Spleen (tissue), 11 donors: ENCODE data around the gene GABRR2. TPM values are rescaled to one million over a fixed set of nuclear protein-coding genes. Genes with fewer than 3 reads are reported as not detected.
"Not testable (repeated sequence)": the region's sequence is repeated elsewhere in the genome, so short reads cannot be mapped to it uniquely, and the experiment has no call there.

Source experiments
- DNase-seq: peaks from one replicate; pipeline ENCODE4 v3.0.0-alpha.2; 2020
- H3K27ac ChIP-seq, 8 donors: fragments of 200-600 bp; sonication (generic) in 7 of 8; 1 replicate in 4 of 8; 2 replicates in 4 of 8; pipeline versions ENCODE4 v1.5.0 to v1.8.0; 2016 to 2021; ENCODE audit warnings: inconsistent platforms in 4 of 8, mild to moderate bottlenecking in 4 of 8, moderate library complexity in 1 of 8
- H3K27me3 ChIP-seq, 7 donors: fragments of 200-600 bp; sonication (generic) in 6 of 7; replicated peaks in 1 of 7; 1 replicate in 4 of 7; 2 replicates in 3 of 7; pipeline versions ENCODE4 v1.5.0 to v1.8.0; 2016 to 2021; ENCODE audit warnings: inconsistent platforms in 3 of 7, mild to moderate bottlenecking in 1 of 7
- H3K36me3 ChIP-seq, 6 donors: fragments of 200-600 bp; sonication (generic) in 5 of 6; 1 replicate in 4 of 6; 2 replicates in 2 of 6; pipeline versions ENCODE4 v1.5.0 to v1.8.0; 2016 to 2021; ENCODE audit warnings: inconsistent platforms in 2 of 6
- H3K4me1 ChIP-seq, 6 donors: fragments of 200-600 bp; sonication (generic) in 5 of 6; 1 replicate in 3 of 6; 2 replicates in 3 of 6; pipeline versions ENCODE4 v1.5.0 to v1.8.0; 2016 to 2021; ENCODE audit warnings: inconsistent platforms in 3 of 6
- H3K4me3 ChIP-seq, 8 donors: fragments of 200-600 bp; sonication (generic) in 7 of 8; 1 replicate in 4 of 8; 2 replicates in 4 of 8; pipeline versions ENCODE4 v1.5.0 to v1.8.0; 2016 to 2021; ENCODE audit warnings: inconsistent platforms in 4 of 8, mild to moderate bottlenecking in 4 of 8, moderate library complexity in 2 of 8
- H3K9me3 ChIP-seq, 8 donors: fragments of 200-600 bp; sonication (generic) in 7 of 8; 1 replicate in 4 of 8; 2 replicates in 4 of 8; pipeline versions ENCODE4 v1.5.0 to v1.8.0; 2016 to 2021; ENCODE audit warnings: inconsistent platforms in 4 of 8
- CTCF ChIP-seq, 11 experiments: fragments of 200-600 bp in 7 of 11; fragments of 450-650 bp in 4 of 11; sonication (generic) in 4 of 11; IDR thresholded peaks in 8 of 11; conservative IDR thresholded peaks in 3 of 11; 1 replicate in 7 of 11; 2 replicates in 4 of 11; pipeline versions ENCODE4 v1.4.0 to v1.8.0; 2016 to 2021; ENCODE audit warnings: antibody characterized with exemption in 11 of 11, inconsistent platforms in 4 of 11, mild to moderate bottlenecking in 1 of 11
- POLR2A ChIP-seq, 3 donors: fragments of 450-650 bp; IDR thresholded peaks; one replicate each; pipeline ENCODE4 v1.5.1; 2017; ENCODE audit warnings: antibody characterized with exemption in 3 of 3, mild to moderate bottlenecking in 1 of 3
- POLR2AphosphoS5 ChIP-seq, 3 donors: sonication (generic); formaldehyde crosslinking; IDR thresholded peaks; one replicate each; pipeline ENCODE4 v1.5.1; 2017; ENCODE audit warnings: antibody characterized with exemption in 3 of 3
- WGBS, 5 donors: extraction: QIAGEN DNeasy Blood & Tissue Kit in 3 of 5; methylation state at CpG; one replicate each; pipeline versions ENCODE4 v1.1.5 to v1.1.7; 2013 to 2018; 5-methylcytosine and 5-hydroxymethylcytosine counted together
- intact Hi-C: fragments of 100-400 bp; cut with DNase I; formaldehyde crosslinking; loops from one replicate; pipeline ENCODE4 v1.15.0; 2023; ENCODE audit warnings: low total_unique reads
- polyA plus RNA-seq, 3 donors: library from polyadenylated mRNA; stranded (reverse); fragments of 200-250 nt; gene quantifications; one replicate each; pipeline ENCODE4 v1.2.1, GENCODE V29; 2013
- total RNA-seq, 7 donors: library from RNA; depleted of rRNA in 3 of 7; stranded (reverse); fragments of >200 nt in 3 of 7; fragmentation: NEBNext Ultra II Directional in 4 of 7; extraction: Animal tissue kit (Norgen Biotek cat#: 25700) in 4 of 7; gene quantifications; one replicate each; pipeline versions ENCODE4 v1.1.0 to v1.2.1, GENCODE V29; 2016 to 2021
- donor health status: healthy with polysubstance abuse.
- donor health status: DM: no; HTN: no; CAD: no; lungs with moderate emphysema.
- donor health status: DM: no; HTN: no; CAD: no.
- donor health status: Bipolar disorder and iron deficiency.
- donor health status: healthy.
- donor health status: DM: no; HTN: no; CAD: no.
- donor health status: DM: yes; HTN: yes; CAD: no.

Gene GABRR2
- total and polyA plus RNA-seq, 10 donors, result 0.32 to 13.0 (median 3.4) TPM

DNA sequence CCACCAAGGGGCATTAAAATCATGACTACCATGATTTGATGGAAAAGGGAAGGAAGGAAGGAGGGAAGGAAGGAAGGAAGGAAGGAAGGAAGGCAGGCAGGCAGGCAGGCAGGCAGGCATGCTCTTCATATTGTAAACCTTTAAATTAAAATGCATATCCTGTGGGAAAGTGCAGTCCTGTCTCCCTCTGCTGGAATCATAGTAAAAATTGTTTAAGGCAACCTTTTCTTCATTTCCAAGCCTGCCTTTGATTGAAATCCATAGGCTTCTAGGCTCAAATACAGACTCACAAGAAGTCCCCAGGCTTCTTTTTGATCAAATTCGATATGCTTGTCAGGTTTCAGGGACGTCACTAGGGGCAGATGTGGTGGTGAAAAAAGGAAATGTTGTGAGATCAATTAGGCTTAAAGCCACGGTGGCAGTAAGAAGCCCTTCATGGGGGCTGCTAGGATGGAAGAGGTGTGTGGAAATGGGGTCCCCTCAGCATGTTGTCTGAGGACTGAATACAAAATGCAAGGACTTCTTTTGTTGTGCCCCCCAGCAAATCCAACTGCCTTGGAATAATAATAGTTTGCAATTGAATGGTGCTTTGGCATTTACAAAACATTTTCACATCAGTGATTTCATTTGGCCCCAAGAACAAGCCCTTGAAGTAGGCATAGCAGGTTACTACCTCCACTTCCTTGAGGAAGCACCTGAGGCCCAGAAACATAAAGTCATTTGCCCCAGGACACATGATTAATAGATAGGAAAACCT lies 72.3 kb downstream of the GABRR2 start:
- Histone ChIP-seq H3K27ac (no peak overlapping the region), H3K36me3 (no peaks in the 10 kb centered on the region), H3K27me3 (no peaks in the 10 kb centered on the region), H3K4me3 (no peak overlapping the region), H3K9me3 (no peaks in the 10 kb centered on the region), H3K4me1 (peaks cover 0 to 15% (median 0%) of the 10 kb centered on the region in 6 donors)
- TF ChIP-seq POLR2AphosphoS5 (IDR thresholded peaks at IDR 0.05), result no peak
- TF ChIP-seq CTCF (IDR thresholded peaks at IDR 0.05 in 8 of 11, conservative IDR thresholded peaks at IDR 0.05 in 3 of 11), result peak in 8 of 11 experiments; percentile 8 to 51 (median 38)
- no peak for TF ChIP-seq POLR2A (IDR thresholded peaks at IDR 0.05)
- WGBS, 5 donors, result 2 to 11% (median 9%) methylated on average over 3 of the region's 3 CpGs
- DNase-seq, result no peak
- intact Hi-C loops, result loop anchor here (5.0 kb wide), 1 partner anchor 260 kb away; no protein-coding TSS in a partner anchor

DNA sequence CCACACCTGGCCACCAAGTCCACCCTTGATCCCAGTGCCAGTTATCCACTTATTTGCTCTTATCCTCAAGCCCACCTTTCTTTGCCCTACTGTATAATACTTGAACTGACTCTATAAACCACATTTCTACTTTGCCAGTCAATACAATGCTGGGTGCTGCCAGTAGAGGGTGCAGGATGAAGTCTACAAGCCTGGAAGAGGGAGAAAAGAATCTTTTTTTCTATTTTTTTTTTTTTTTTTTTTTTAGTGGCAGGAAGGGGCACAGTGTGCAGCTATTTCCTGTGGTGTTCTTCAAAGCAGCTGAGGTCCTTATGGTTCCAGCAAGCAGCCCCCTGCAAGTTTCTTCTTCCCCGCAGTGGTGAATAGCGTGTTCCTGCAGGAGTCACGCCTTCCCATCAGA lies 75.8 kb downstream of the GABRR2 start:
- H3K4me3 ChIP-seq, result no peak overlapping the region
- H3K9me3 ChIP-seq, result peaks cover 0 to 19% (median 10%) of the 10 kb centered on the region in 8 donors
- WGBS, 5 donors, result 23 to 37% (median 34%) methylated on average over 3 of the region's 3 CpGs
- H3K36me3 ChIP-seq, result no peaks in the 10 kb centered on the region
- intact Hi-C loops, result no loop called here
- H3K27me3 ChIP-seq, result peaks cover 0 to 19% (median 0%) of the 10 kb centered on the region in 7 donors
- H3K27ac ChIP-seq, result no peak overlapping the region
- TF ChIP-seq POLR2AphosphoS5 (IDR thresholded peaks at IDR 0.05) (no peak), CTCF (IDR thresholded peaks at IDR 0.05 in 8 of 11, conservative IDR thresholded peaks at IDR 0.05 in 3 of 11) (peak in 4 of 11 experiments; percentile 7 to 41 (median 24))
- peaks cover 0 to 15% (median 0%) of the 10 kb centered on the region in 6 donors for H3K4me1 ChIP-seq
- DNase-seq, result no peak

GRCh38 chr6:89237158-89237557 lies 77.9 kb downstream of the GABRR2 start:
- no peak overlapping the region for H3K27ac ChIP-seq
- TF ChIP-seq CTCF (IDR thresholded peaks at IDR 0.05 in 8 of 11, conservative IDR thresholded peaks at IDR 0.05 in 3 of 11), result no peak
- no peak for TF ChIP-seq POLR2A (IDR thresholded peaks at IDR 0.05)
- TF ChIP-seq POLR2AphosphoS5 (IDR thresholded peaks at IDR 0.05), result no peak
- peaks cover 0 to 23% (median 0%) of the 10 kb centered on the region in 7 donors for H3K27me3 ChIP-seq
- peaks cover 0 to 15% (median 0%) of the 10 kb centered on the region in 6 donors for H3K4me1 ChIP-seq
- no peak for DNase-seq
- H3K9me3 ChIP-seq, result peaks cover 0 to 20% (median 10%) of the 10 kb centered on the region in 8 donors
- no peaks in the 10 kb centered on the region for H3K36me3 ChIP-seq
- intact Hi-C loops, result no loop called here
- H3K4me3 ChIP-seq, result no peak overlapping the region

GRCh38 chr6:89233605-89234004 lies 81.5 kb downstream of the GABRR2 start:
- intact Hi-C loops, H3K4me1 ChIP-seq, H3K27ac ChIP-seq, DNase-seq, H3K36me3 ChIP-seq: not testable (repeated sequence)
- peak overlapping the region in 1 of 8 donors; percentile 44 for H3K4me3 ChIP-seq
- H3K9me3 ChIP-seq, result peaks cover 0 to 20% (median 12%) of the 10 kb centered on the region in 8 donors
- WGBS, 5 donors, result 53 to 70% (median 61%) methylated on average over 14 to 15 of the region's 15 CpGs
- peaks cover 0 to 23% (median 0%) of the 10 kb centered on the region in 7 donors for H3K27me3 ChIP-seq
